GM19193 (cell line): Measurements from ENCODE around the gene CYREN.

Source experiments
- POLR2A ChIP-seq: IDR thresholded peaks from 4 replicates; pipeline ENCODE4 v1.6.1; 2011; ENCODE audit not compliant: insufficient read depth, insufficient read length; ENCODE audit errors: extremely low read depth

The CYREN gene

GRCh38 chr7:135204341-135204749, 33.8 kb upstream of the CYREN start:
- no peak for TF ChIP-seq POLR2A

- no peak for TF ChIP-seq POLR2A
Measured at GRCh38 chr7:135201350-135201749, 30.8 kb upstream of the CYREN start.

GRCh38 chr7:135200821-135201331, 30.4 kb upstream of the CYREN start:
- no peak for TF ChIP-seq POLR2A

- TF ChIP-seq POLR2A = no peak
Measured at GRCh38 chr7:135199439-135199838, 28.9 kb upstream of the CYREN start.

- no peak for TF ChIP-seq POLR2A
Measured at GRCh38 chr7:135197906-135198655, 27.6 kb upstream of the CYREN start.

GRCh38 chr7:135197343-135197742, 26.8 kb upstream of the CYREN start:
- TF ChIP-seq POLR2A = no peak

- TF ChIP-seq POLR2A = no peak
Measured at GRCh38 chr7:135195968-135196629, 25.6 kb upstream of the CYREN start.

- no peak for TF ChIP-seq POLR2A
Measured at GRCh38 chr7:135195156-135195555, 24.6 kb upstream of the CYREN start.

- no peak for TF ChIP-seq POLR2A
Measured at GRCh38 chr7:135194494-135195095, 24.1 kb upstream of the CYREN start.

- TF ChIP-seq POLR2A = no peak
Measured at GRCh38 chr7:135193615-135194081, 23.1 kb upstream of the CYREN start.

GRCh38 chr7:135192914-135193536, 22.5 kb upstream of the CYREN start:
- TF ChIP-seq POLR2A = no peak

- TF ChIP-seq POLR2A = no peak
Measured at GRCh38 chr7:135190703-135191102, 20.2 kb upstream of the CYREN start.

GRCh38 chr7:135189961-135190360, 19.5 kb upstream of the CYREN start:
- TF ChIP-seq POLR2A = no peak

GRCh38 chr7:135189221-135189662, 18.7 kb upstream of the CYREN start:
- no peak for TF ChIP-seq POLR2A
